Suprapubic skin (tissue), 4 donors: ENCODE results near the gene MYO18A. TPM values are rescaled to one million over a fixed set of nuclear protein-coding genes. Genes with fewer than 3 reads are reported as not detected.

Source experiments
- DNase-seq, 2 donors: peaks; one replicate each; pipeline ENCODE4 v3.0.0-alpha.2; 2019; ENCODE audit warnings: low spot score in 2 of 2
- H3K27ac ChIP-seq: fragments of 200-600 bp; sonication (generic); one replicate; pipeline ENCODE4 v1.5.1; 2019
- H3K27me3 ChIP-seq: fragments of 200-600 bp; sonication (generic); one replicate; pipeline ENCODE4 v1.5.1; 2019
- H3K36me3 ChIP-seq: fragments of 200-600 bp; sonication (generic); one replicate; pipeline ENCODE4 v1.5.1; 2019
- H3K4me1 ChIP-seq: fragments of 200-600 bp; sonication (generic); one replicate; pipeline ENCODE4 v1.5.1; 2019
- H3K4me3 ChIP-seq: fragments of 200-600 bp; sonication (generic); one replicate; pipeline ENCODE4 v1.5.1; 2019; ENCODE audit warnings: mild to moderate bottlenecking
- H3K9me3 ChIP-seq: fragments of 200-600 bp; sonication (generic); one replicate; pipeline ENCODE4 v1.5.1; 2019
- EP300 ChIP-seq: sonication (generic); formaldehyde crosslinking; IDR thresholded peaks from one replicate; pipeline ENCODE4 v1.6.1; 2017; ENCODE audit warnings: antibody characterized with exemption
- POLR2A ChIP-seq, 2 donors: fragments of 450-650 bp; IDR thresholded peaks; one replicate each; pipeline ENCODE4 v1.6.1; 2017; ENCODE audit warnings: antibody characterized with exemption in 2 of 2, mild to moderate bottlenecking in 2 of 2, moderate library complexity in 2 of 2
- POLR2AphosphoS5 ChIP-seq, 3 donors: sonication (generic); formaldehyde crosslinking; IDR thresholded peaks; one replicate each; pipeline ENCODE4 v1.6.1; 2017; ENCODE audit warnings: antibody characterized with exemption in 3 of 3
- WGBS: methylation state at CpG from one replicate; pipeline ENCODE4 v1.1.5; 2018; 5-methylcytosine and 5-hydroxymethylcytosine counted together
- total RNA-seq, 4 donors: library from RNA; depleted of rRNA; stranded (reverse); fragments of >200 nt; gene quantifications; one replicate each; pipeline ENCODE4 v1.1.0, GENCODE V29; 2016
- TF ChIP-seq, protein P1 (sequence below), 2 donors: fragments of 200-600 bp in 1 of 2; fragments of 450-650 bp in 1 of 2; sonication (generic) in 1 of 2; IDR thresholded peaks; one replicate each; pipeline ENCODE4 v1.5.1; 2016 to 2019; ENCODE audit warnings: antibody characterized with exemption in 2 of 2, mild to moderate bottlenecking in 1 of 2, moderate library complexity in 1 of 2

MYO18A gene
- total RNA-seq, 4 donors from 2014 or later: 87.6 to 253 (median 106) TPM

DNA sequence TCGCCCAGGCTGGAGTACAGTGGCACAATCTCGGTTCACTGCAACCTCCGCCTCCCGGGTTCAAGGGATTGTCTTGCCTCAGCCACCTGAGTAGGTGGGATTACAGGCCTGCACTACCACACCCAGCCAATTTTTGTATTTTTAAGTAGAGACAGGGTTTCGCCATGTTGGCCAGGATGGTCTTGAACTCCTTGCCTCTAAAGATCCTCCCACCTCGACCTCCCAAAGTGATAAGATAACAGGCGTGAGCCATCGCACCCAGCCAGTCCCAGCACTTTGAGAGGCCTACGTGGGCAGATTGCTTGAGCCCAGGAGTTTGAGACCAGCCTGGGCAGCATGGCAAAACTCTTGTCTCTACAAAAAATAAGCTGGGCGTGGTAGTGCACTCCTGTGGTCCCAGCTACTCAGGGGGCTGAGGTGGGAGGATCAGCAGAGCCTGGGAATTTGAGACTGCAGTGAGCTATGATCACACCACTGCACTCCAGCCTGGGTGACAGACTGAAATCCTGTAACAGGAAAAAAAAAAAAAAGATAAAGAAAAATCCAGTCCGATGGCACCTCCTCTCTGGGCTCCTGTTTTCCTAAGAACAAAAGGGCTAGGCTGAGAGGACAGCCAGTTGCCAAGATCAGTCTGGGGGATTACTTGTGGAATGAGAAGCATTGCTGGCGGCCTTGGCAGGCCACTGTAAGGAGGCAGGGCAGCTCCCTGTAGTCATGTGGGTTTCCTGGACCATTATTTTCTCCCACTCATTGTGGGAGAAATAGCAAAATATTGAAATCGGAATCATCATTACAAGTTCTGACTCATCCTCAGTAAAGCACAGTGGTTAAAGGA lies 140.2 kb downstream of the MYO18A start:
- TF ChIP-seq POLR2A (IDR thresholded peaks at IDR 0.05): no peak
- TF ChIP-seq, protein P1, sequence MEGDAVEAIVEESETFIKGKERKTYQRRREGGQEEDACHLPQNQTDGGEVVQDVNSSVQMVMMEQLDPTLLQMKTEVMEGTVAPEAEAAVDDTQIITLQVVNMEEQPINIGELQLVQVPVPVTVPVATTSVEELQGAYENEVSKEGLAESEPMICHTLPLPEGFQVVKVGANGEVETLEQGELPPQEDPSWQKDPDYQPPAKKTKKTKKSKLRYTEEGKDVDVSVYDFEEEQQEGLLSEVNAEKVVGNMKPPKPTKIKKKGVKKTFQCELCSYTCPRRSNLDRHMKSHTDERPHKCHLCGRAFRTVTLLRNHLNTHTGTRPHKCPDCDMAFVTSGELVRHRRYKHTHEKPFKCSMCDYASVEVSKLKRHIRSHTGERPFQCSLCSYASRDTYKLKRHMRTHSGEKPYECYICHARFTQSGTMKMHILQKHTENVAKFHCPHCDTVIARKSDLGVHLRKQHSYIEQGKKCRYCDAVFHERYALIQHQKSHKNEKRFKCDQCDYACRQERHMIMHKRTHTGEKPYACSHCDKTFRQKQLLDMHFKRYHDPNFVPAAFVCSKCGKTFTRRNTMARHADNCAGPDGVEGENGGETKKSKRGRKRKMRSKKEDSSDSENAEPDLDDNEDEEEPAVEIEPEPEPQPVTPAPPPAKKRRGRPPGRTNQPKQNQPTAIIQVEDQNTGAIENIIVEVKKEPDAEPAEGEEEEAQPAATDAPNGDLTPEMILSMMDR (IDR thresholded peaks at IDR 0.05): no peak
- no peak for TF ChIP-seq POLR2AphosphoS5 (IDR thresholded peaks at IDR 0.05)
- TF ChIP-seq EP300: no peak
- Histone ChIP-seq H3K36me3 (no peaks in the 10 kb centered on the region), H3K4me3 (no peak overlapping the region), H3K9me3 (no peaks in the 10 kb centered on the region), H3K27me3 (peaks cover 15% of the 10 kb centered on the region), H3K4me1 (peaks cover 14% of the 10 kb centered on the region), H3K27ac (no peak overlapping the region)
- DNase-seq: no peak
- WGBS: 79% methylated on average over 12 of the region's 13 CpGs

DNA sequence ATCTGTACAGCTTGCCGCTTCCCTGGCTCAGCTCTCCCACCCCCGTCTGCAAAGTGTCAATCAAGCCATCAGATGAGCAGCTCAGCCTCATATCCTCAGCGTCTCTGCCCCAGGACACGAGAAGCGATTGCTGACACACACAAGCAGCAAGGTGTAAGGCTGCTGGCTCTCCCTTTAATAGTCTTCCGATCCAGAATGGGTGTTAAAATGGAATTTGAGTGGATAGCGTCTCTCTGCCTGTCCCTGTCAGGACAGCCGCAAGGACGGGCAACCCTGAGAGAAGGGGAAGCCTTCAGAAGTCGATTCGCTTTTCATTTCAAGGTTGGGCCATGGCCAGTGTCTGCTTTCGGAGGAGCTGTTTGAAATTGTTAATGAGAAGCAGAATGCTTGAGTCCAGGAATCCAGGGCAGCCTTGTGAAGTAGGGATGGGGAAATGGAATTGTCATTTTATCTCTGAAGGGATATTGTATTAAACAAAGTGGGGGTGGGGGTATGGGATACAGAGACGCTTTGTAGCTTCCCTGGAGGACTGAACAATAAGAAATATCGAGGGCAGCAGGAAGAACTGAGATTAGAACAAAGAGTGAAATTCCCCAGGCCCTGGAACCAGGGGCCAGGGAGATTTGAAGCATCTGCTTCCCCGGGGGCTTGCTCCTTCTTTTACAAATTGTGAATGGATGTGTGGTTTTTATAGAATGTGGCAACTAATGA lies 142.0 kb downstream of the MYO18A start:
- Histone ChIP-seq H3K4me3 (no peak overlapping the region), H3K36me3 (no peaks in the 10 kb centered on the region), H3K27ac (no peak overlapping the region), H3K27me3 (peaks cover 30% of the 10 kb centered on the region), H3K4me1 (peaks cover 14% of the 10 kb centered on the region), H3K9me3 (no peaks in the 10 kb centered on the region)
- TF ChIP-seq POLR2AphosphoS5 (IDR thresholded peaks at IDR 0.05) (no peak), POLR2A (IDR thresholded peaks at IDR 0.05) (no peak), EP300 (no peak)
- TF ChIP-seq, protein P1 (IDR thresholded peaks at IDR 0.05): no peak
- 32% methylated on average over 15 of the region's 15 CpGs for WGBS
- no peak for DNase-seq

DNA sequence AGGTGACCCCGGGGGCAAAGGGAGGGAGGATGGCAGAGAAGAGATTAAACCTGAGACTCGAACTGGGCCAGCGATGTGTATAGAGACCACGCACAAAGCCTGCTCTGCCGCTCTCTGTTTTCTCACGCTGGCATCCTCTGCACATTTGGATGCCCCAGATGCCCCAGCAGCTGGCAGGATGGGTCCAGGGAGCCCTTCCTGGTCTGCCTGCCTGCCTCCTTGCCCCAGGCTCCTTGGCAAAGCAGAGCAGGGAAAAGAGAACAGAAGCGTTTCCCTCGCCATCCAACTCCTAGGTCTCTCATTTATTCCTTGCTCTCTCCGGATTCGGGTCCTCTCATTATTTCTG lies 142.5 kb downstream of the MYO18A start:
- Histone ChIP-seq H3K9me3 (no peaks in the 10 kb centered on the region), H3K4me1 (peaks cover 9% of the 10 kb centered on the region), H3K36me3 (no peaks in the 10 kb centered on the region), H3K4me3 (no peak overlapping the region), H3K27ac (no peak overlapping the region), H3K27me3 (peaks cover 35% of the 10 kb centered on the region)
- WGBS: 47% methylated on average over 10 of the region's 10 CpGs
- DNase-seq: no peak
- TF ChIP-seq, protein P1 (IDR thresholded peaks at IDR 0.05): no peak
- no peak for TF ChIP-seq POLR2A (IDR thresholded peaks at IDR 0.05)
- TF ChIP-seq EP300: no peak
- TF ChIP-seq POLR2AphosphoS5 (IDR thresholded peaks at IDR 0.05): no peak

DNA sequence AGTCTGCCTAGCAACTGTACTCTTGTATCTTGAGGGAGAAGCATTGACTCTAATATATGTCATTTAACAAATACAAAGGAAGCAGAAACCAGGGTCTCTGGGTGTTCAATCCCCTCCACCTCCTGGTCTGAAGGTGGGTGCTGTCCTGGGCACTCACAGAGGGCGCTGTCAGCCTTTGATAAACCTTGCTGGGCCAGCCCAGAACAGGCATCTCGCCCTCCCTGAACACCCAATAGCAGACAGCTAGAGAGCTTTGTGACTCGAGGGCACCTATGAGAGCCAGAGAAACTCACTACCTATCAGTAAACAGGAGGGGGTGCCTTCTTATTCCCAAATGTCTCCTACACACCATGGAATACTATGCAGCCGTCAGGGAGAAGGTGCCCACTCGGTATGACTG lies 143.6 kb downstream of the MYO18A start:
- Histone ChIP-seq H3K4me1 (peaks cover 6% of the 10 kb centered on the region), H3K27me3 (peaks cover 46% of the 10 kb centered on the region), H3K36me3 (no peaks in the 10 kb centered on the region), H3K9me3 (no peaks in the 10 kb centered on the region), H3K27ac (no peak overlapping the region), H3K4me3 (no peak overlapping the region)
- 70% methylated on average over 4 of the region's 5 CpGs for WGBS
- no peak for DNase-seq
- TF ChIP-seq, protein P1 (IDR thresholded peaks at IDR 0.05): no peak
- no peak for TF ChIP-seq POLR2A (IDR thresholded peaks at IDR 0.05)
- no peak for TF ChIP-seq POLR2AphosphoS5 (IDR thresholded peaks at IDR 0.05)
- no peak for TF ChIP-seq EP300

DNA sequence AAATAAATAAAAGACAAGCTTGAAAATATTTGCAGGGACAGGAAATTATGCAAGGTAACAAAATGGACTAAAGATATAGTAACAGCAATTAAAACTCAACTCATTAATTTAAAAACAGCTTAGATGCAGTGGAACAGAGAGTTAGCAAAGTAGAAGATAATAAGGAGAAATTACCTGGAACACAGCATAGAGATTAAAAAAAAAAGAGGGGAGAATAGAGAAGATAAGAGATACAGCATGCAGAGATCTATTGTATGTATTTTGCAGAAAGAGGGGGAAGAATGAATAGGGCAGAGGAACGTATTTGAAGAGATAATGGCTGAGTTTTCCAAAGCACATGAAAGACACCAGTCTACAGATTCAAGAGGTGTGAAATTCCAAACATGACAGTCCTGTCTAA lies 145.7 kb downstream of the MYO18A start:
- TF ChIP-seq POLR2A (IDR thresholded peaks at IDR 0.05): no peak
- no peak for TF ChIP-seq EP300
- no peak for TF ChIP-seq POLR2AphosphoS5 (IDR thresholded peaks at IDR 0.05)
- TF ChIP-seq, protein P1 (IDR thresholded peaks at IDR 0.05): no peak
- Histone ChIP-seq H3K4me1 (peaks cover 6% of the 10 kb centered on the region), H3K9me3 (no peaks in the 10 kb centered on the region), H3K27ac (no peak overlapping the region), H3K36me3 (no peaks in the 10 kb centered on the region), H3K4me3 (no peak overlapping the region), H3K27me3 (peaks cover 65% of the 10 kb centered on the region)
- 64% methylated on average over 1 of the region's 1 CpG for WGBS
- DNase-seq: no peak
